ENCODE measurements around the gene PARD3. TPM values are rescaled to one million over a fixed set of nuclear protein-coding genes. Genes with fewer than 3 reads are reported as not detected.

Gene PARD3
- total and polyA plus RNA-seq, 10 of the 15 experiments (the other 5 are each of a cell fraction or from before 2014, with no cell fraction given), result 2.6 to 43.1 (median 13.9) TPM

DNA sequence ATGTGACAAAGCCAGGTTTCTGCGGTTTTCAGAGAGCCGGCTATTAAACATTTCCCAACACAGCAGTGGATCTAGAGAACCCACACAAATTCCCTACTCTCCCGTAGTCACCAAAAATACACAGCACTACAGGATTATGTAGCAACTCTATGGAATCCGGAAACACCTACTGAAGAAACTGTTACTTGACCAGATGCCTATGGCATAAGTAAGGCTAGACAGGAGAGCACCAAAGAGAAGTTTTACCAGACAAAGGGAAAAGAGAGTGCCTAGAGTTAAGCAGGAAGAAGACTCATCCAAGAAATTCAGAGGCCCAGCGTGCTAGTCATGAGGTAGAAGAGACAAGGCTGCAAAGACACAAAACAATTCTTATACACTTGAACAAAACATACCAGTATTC, 321.1 kb downstream of the PARD3 start (continued):
- TF ChIP-seq TCF7 (IDR thresholded peaks at IDR 0.05; ENCODE audit: borderline replicate concordance) (no peak), ZZZ3 (IDR thresholded peaks at IDR 0.05; ENCODE audit: control insufficient read depth, insufficient read length, low read depth) (no peak), SMARCA5 (IDR thresholded peaks at IDR 0.05) (no peak), ZNF622 (IDR thresholded peaks at IDR 0.05) (no peak), CEBPB (IDR thresholded peaks at IDR 0.05; ENCODE audit: borderline replicate concordance in 1 of 2, low read depth in 2 of 2, low read length in 2 of 2) (no peak)

GRCh38 chr10:34492081-34492480, 323.0 kb downstream of the PARD3 start:
- FAIRE-seq, result no peak
- no peak overlapping the region for H3K4me2 ChIP-seq (ENCODE audit: control insufficient read depth, insufficient read depth)
- no peaks in the 10 kb centered on the region for H3K9me3 ChIP-seq (replicated peaks; ENCODE audit: control insufficient read depth, insufficient read depth, low read length)
- no peaks in the 10 kb centered on the region; a peak in 1 of 4 replicates for H3K36me3 ChIP-seq (ENCODE audit: control insufficient read depth in 2 of 2, insufficient read depth in 2 of 2, low read length in 1 of 2)
- no peaks in the 10 kb centered on the region for H3K27me3 ChIP-seq (replicated peaks in 1 of 2; ENCODE audit: control insufficient read depth in 2 of 2, insufficient read depth in 2 of 2, low read length in 1 of 2)
- H2AFZ ChIP-seq (ENCODE audit: control insufficient read depth, low read depth, low read length), result no peak overlapping the region
- BruUV-seq (replicated peaks), result no TSS peak
- SMC1A ChIA-PET (ENCODE audit: uncharacterized antibody, unreplicated experiment), result interaction anchor here (0.6 to 2.1 kb wide), 2 partner anchors 17 to 189 kb away, joined by 4 to 8 read pairs; no protein-coding TSS in a partner anchor
- no peaks in the 10 kb centered on the region for H3K4me1 ChIP-seq (ENCODE audit: control insufficient read depth, insufficient read depth, low read length)
- intact Hi-C loops (cut with micrococcal nuclease; ENCODE audit: unreplicated experiment) (no loop called here), in situ Hi-C loops (cut with MboI) (no loop called here)
- DNase-seq (ENCODE audit: low read depth, low spot score), result no peak
- no peaks in the 10 kb centered on the region for H3K79me2 ChIP-seq (ENCODE audit: control insufficient read depth, insufficient read depth, low read length)
- POLR2A ChIA-PET, result interaction anchor here (0.5 kb wide), 1 partner anchor 12 kb away, joined by 6 read pairs; no protein-coding TSS in a partner anchor
- no peaks in the 10 kb centered on the region for H4K20me1 ChIP-seq (ENCODE audit: control insufficient read depth, insufficient read depth)
- RAD21 ChIA-PET (ENCODE audit: unreplicated experiment), result no interaction called here
- CTCF ChIA-PET, result interaction anchor here (1.3 kb wide), 1 partner anchor 17 kb away, joined by 4 read pairs; no protein-coding TSS in a partner anchor
- no peak overlapping the region for H3K9ac ChIP-seq (ENCODE audit: control insufficient read depth, insufficient read depth, low read length)
- peak; percentile 36; the same call in 1 of the 3 replicates for ATAC-seq
- no peak overlapping the region for H3K27ac ChIP-seq (ENCODE audit: control insufficient read depth, insufficient read depth)
- TF ChIP-seq ZSCAN29 (IDR thresholded peaks at IDR 0.05) (no peak), MYB (IDR thresholded peaks at IDR 0.05; ENCODE audit: borderline replicate concordance, low read depth, low read length) (no peak), CHD2 (IDR thresholded peaks at IDR 0.05; ENCODE audit: borderline replicate concordance, low read depth, low read length) (no peak), NFYA (IDR thresholded peaks at IDR 0.05; ENCODE audit: borderline replicate concordance, low read depth, low read length) (no peak), ZNF24 (IDR thresholded peaks at IDR 0.05) (no peak), HDAC2 (IDR thresholded peaks at IDR 0.05) (no peak), SP1 (IDR thresholded peaks at IDR 0.05; ENCODE audit: low read depth, low read length) (no peak), RUNX3 (IDR thresholded peaks at IDR 0.05; ENCODE audit: low read length) (no peak), ELK1 (IDR thresholded peaks at IDR 0.05; ENCODE audit: low read depth, low read length) (no peak), RELB (IDR thresholded peaks at IDR 0.05; ENCODE audit: low read depth) (no peak), POLR2AphosphoS2 (IDR thresholded peaks at IDR 0.05; ENCODE audit: low read depth, low read length) (no peak), SMARCA5 (IDR thresholded peaks at IDR 0.05) (no peak)
- TF ChIP-seq, protein P1, sequence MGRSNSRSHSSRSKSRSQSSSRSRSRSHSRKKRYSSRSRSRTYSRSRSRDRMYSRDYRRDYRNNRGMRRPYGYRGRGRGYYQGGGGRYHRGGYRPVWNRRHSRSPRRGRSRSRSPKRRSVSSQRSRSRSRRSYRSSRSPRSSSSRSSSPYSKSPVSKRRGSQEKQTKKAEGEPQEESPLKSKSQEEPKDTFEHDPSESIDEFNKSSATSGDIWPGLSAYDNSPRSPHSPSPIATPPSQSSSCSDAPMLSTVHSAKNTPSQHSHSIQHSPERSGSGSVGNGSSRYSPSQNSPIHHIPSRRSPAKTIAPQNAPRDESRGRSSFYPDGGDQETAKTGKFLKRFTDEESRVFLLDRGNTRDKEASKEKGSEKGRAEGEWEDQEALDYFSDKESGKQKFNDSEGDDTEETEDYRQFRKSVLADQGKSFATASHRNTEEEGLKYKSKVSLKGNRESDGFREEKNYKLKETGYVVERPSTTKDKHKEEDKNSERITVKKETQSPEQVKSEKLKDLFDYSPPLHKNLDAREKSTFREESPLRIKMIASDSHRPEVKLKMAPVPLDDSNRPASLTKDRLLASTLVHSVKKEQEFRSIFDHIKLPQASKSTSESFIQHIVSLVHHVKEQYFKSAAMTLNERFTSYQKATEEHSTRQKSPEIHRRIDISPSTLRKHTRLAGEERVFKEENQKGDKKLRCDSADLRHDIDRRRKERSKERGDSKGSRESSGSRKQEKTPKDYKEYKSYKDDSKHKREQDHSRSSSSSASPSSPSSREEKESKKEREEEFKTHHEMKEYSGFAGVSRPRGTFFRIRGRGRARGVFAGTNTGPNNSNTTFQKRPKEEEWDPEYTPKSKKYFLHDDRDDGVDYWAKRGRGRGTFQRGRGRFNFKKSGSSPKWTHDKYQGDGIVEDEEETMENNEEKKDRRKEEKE (IDR thresholded peaks at IDR 0.05), result no peak
- no peak overlapping the region for H3K4me3 ChIP-seq
- 58% methylated on average over 7 of the region's 7 CpGs for whole genome bisulfite sequencing (ENCODE audit: insufficient coverage, insufficient replicate concordance, low lambda C conversion rate, missing lambda C conversion rate)

Measured in GM12878 (cell line).